HepG2 (cell line): ENCODE results near the gene SLC6A5. TPM values are rescaled to one million over a fixed set of nuclear protein-coding genes. Genes with fewer than 3 reads are reported as not detected.

ENCODE experiments used
- ATAC-seq: fragments of 200-7000 bp; cut with Tn5 transposase; 3 replicates; pipeline ENCODE4 v1.9.1; 2020; ENCODE audit warnings: mild to moderate bottlenecking, moderate library complexity
- BruUV-seq: library from RNA; stranded (reverse); fragments of 400-500 nt; replicated peaks from 2 replicates; lab custom pipeline; 2021; lab: Mats Ljungman, UMichigan
- CTCF ChIA-PET: fragments of 300-600 bp; formaldehyde crosslinking; extraction: SDS; loops from one replicate; lab custom pipeline; 2021; ENCODE audit warnings: low total read pairs, inconsistent platforms, low intra/inter-chr PET ratio; lab: Yijun Ruan, JAX
- POLR2A ChIA-PET: fragments of 350-600 bp; sonication (Branson Sonifier 250); formaldehyde crosslinking; loops from one replicate; lab custom pipeline; 2020; ENCODE audit warnings: antibody characterized with exemption, inconsistent platforms; lab: Yijun Ruan, JAX
- DNase-seq: peaks from one replicate; pipeline ENCODE4 v3.0.0-alpha.2; 2015; ENCODE audit warnings: low spot score
- FAIRE-seq: peaks from 3 replicates; lab custom pipeline; 2011; peaks lifted over from hg19 to GRCh38; lab: Jason Lieb, UNC
- H2AFZ ChIP-seq: one replicate; pipeline ENCODE4 v1.6.1; 2011; ENCODE audit warnings: low read length, inconsistent platforms
- H3K27ac ChIP-seq: fragments of 300-600 bp; 3 replicates; pipeline ENCODE4 v1.8.0; 2011; ENCODE audit warnings: mixed run types, mild to moderate bottlenecking, mixed read lengths, low read length, inconsistent platforms; ENCODE audit not compliant: insufficient read depth; ENCODE audit errors: extremely low read length
- H3K27me3 ChIP-seq, 2 experiments: fragments of 200-600 bp in 1 of 2; 2 replicates in 1 of 2; 3 replicates in 1 of 2; pipeline versions ENCODE4 v1.6.0 to v1.8.0; 2011; ENCODE audit warnings: low read length in 2 of 2, mild to moderate bottlenecking in 2 of 2, moderate library complexity in 2 of 2, inconsistent platforms in 1 of 2; ENCODE audit not compliant: insufficient read depth in 2 of 2, control insufficient read depth in 1 of 2
- H3K36me3 ChIP-seq, 2 experiments: fragments of 200-600 bp in 1 of 2; replicated peaks in 1 of 2; 2 replicates in 1 of 2; 3 replicates in 1 of 2; pipeline versions ENCODE4 v1.5.1 to v1.8.0; 2011; ENCODE audit warnings: low read length in 2 of 2, inconsistent platforms in 1 of 2; ENCODE audit not compliant: insufficient read depth in 2 of 2, control insufficient read depth in 1 of 2
- H3K4me1 ChIP-seq: 2 replicates; pipeline ENCODE4 v1.5.1; 2012; ENCODE audit warnings: low read length, inconsistent platforms; ENCODE audit not compliant: insufficient read depth
- H3K4me2 ChIP-seq: 2 replicates; pipeline ENCODE4 v1.6.0; 2011; ENCODE audit warnings: low read depth, low read length, inconsistent platforms
- H3K4me3 ChIP-seq, 3 experiments: fragments of 200-600 bp in 1 of 3; sonication (generic), shearing (Covaris generic) in 1 of 3; replicated peaks in 1 of 3; 2 replicates each; pipeline ENCODE4 v1.5.1; 2011 to 2016; ENCODE audit warnings: low read length in 3 of 3, inconsistent platforms in 2 of 3, low read depth in 2 of 3, mild to moderate bottlenecking in 2 of 3, control low read depth in 1 of 3, mixed read lengths in 1 of 3; ENCODE audit not compliant: insufficient read depth in 1 of 3
- H3K79me2 ChIP-seq: one replicate; pipeline ENCODE4 v1.6.1; 2011; ENCODE audit warnings: low read length, inconsistent platforms; ENCODE audit not compliant: insufficient read depth
- H3K9ac ChIP-seq: 2 replicates; pipeline ENCODE4 v1.6.0; 2011; ENCODE audit warnings: mild to moderate bottlenecking, low read depth, low read length, inconsistent platforms; ENCODE audit not compliant: insufficient read depth
- H3K9me3 ChIP-seq: 2 replicates; pipeline ENCODE4 v1.5.1; 2012; ENCODE audit warnings: mild to moderate bottlenecking, low read length
- H4K20me1 ChIP-seq: 2 replicates; pipeline ENCODE4 v1.6.0; 2011; ENCODE audit warnings: inconsistent platforms, mild to moderate bottlenecking, low read length, moderate library complexity; ENCODE audit not compliant: insufficient read depth
- MTA3 ChIP-seq: sonication (generic); formaldehyde crosslinking; IDR thresholded peaks from 2 replicates; pipeline ENCODE4 v1.4.0; 2020; ENCODE audit warnings: missing genetic modification reagents
- NFIC ChIP-seq: IDR thresholded peaks from 2 replicates; pipeline ENCODE4 v1.6.1; 2012; ENCODE audit warnings: mild to moderate bottlenecking, low read length, inconsistent platforms
- SETDB1 ChIP-seq: sonication (generic); formaldehyde crosslinking; IDR thresholded peaks from 2 replicates; pipeline ENCODE4 v1.5.1; 2020; ENCODE audit warnings: missing genetic modification reagents, mild to moderate bottlenecking, borderline replicate concordance
- SMC3 ChIP-seq: IDR thresholded peaks from 2 replicates; pipeline ENCODE4 v1.6.1; 2011; ENCODE audit warnings: low read length, improper control_type of control experiment
- STAG1 ChIP-seq: sonication (generic); formaldehyde crosslinking; IDR thresholded peaks from 2 replicates; pipeline ENCODE4 v1.4.0; 2020; ENCODE audit warnings: missing genetic modification reagents
- ZBTB42 ChIP-seq: sonication (generic); formaldehyde crosslinking; IDR thresholded peaks from 2 replicates; pipeline ENCODE4 v1.5.0; 2020; ENCODE audit warnings: mild to moderate bottlenecking, missing genetic modification reagents
- ZFP37 ChIP-seq: sonication (generic); formaldehyde crosslinking; IDR thresholded peaks from 2 replicates; pipeline ENCODE4 v1.4.0; 2020; ENCODE audit warnings: missing genetic modification reagents, borderline replicate concordance
- ZFP41 ChIP-seq: sonication (generic); formaldehyde crosslinking; IDR thresholded peaks from 2 replicates; pipeline ENCODE4 v1.4.0; 2020; ENCODE audit warnings: mild to moderate bottlenecking, missing genetic modification reagents, borderline replicate concordance
- ZFP90 ChIP-seq: sonication (generic); formaldehyde crosslinking; IDR thresholded peaks from 2 replicates; pipeline ENCODE4 v1.8.0; 2022; ENCODE audit warnings: missing genetic modification reagents, mild to moderate bottlenecking, inconsistent platforms, borderline replicate concordance
- ZNF589 ChIP-seq: sonication (generic); formaldehyde crosslinking; conservative IDR thresholded peaks from 2 replicates; pipeline ENCODE4 v1.8.0; 2022; ENCODE audit warnings: mild to moderate bottlenecking, moderate library complexity, missing genetic modification reagents
- WGBS: methylation state at CpG from one replicate; pipeline ENCODE4 v1.1.6; 2017; ENCODE audit warnings: low lambda C conversion rate; 5-methylcytosine and 5-hydroxymethylcytosine counted together
- in situ Hi-C: cut with HindIII; loops from 2 replicates; pipeline ENCODE4 v1.10.0; 2017; ENCODE audit warnings: low pct_unique_long_range_greater_than_20kb; ENCODE audit not compliant: extremely low pct_ligation_motif_present
- intact Hi-C: fragments of 100-400 bp; cut with micrococcal nuclease; formaldehyde crosslinking; loops from one replicate; pipeline ENCODE4 v1.10.0; 2022; ENCODE audit not compliant: unreplicated experiment
- polyA plus RNA-seq, 8 experiments: library from polyadenylated mRNA; depleted of rRNA in 3 of 8; stranded (reverse) in 7 of 8; unstranded in 1 of 8; fragments of >200 nt; fragmentation: Illumina TruSeq in 4 of 8; extraction: Trizol in 4 of 8; gene quantifications; 2 replicates each; pipeline versions ENCODE4 v1.2.1 to v1.2.3, GENCODE V29; 2011 to 2016; ENCODE audit warnings: low read depth in 4 of 8, missing spikeins in 1 of 8, mixed read lengths in 1 of 8; ENCODE audit not compliant: insufficient read depth in 1 of 8
- total RNA-seq, 5 experiments: library from RNA; depleted of rRNA; stranded (reverse); fragments of >200 nt; fragmentation: Illumina TruSeq; extraction: Trizol; gene quantifications; 2 replicates each; pipeline ENCODE4 v1.2.3, GENCODE V29; 2016; ENCODE audit warnings: low read depth in 1 of 5
- TF ChIP-seq, protein P1 (sequence below): sonication (generic); formaldehyde crosslinking; IDR thresholded peaks from 2 replicates; pipeline ENCODE4 v1.5.0; 2020; ENCODE audit warnings: mild to moderate bottlenecking, missing genetic modification reagents, moderate library complexity
- TF ChIP-seq, protein P2 (sequence below): IDR thresholded peaks from 2 replicates; pipeline ENCODE4 v1.6.1; 2016

The SLC6A5 gene
- total and polyA plus RNA-seq, 2 of the 13 experiments (the other 11 are each of a cell fraction or from before 2014, with no cell fraction given) = not detected

DNA sequence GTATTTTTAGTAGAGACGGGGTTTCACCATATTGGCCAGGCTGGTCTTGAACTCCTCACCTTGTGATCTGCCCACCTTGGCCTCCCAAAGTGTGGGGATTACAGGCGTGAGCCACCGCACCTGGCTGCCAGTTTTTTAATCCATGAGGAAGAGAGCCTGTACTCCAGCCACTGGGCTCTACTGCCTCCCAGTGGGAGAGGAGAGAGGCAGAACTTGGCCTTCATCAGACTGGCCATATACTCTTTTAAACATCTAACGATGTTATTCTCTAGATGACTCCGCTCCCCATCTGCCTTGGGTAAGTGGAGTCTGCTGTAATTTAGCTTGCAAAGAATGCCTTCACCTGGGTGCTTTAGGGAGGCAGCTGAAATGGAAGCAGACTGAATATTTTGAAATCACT, 34.6 kb downstream of the SLC6A5 start:
- Histone ChIP-seq H3K9ac (no peak overlapping the region), H3K36me3 (no peaks in the 10 kb centered on the region), H3K4me3 (no peak overlapping the region), H3K4me1 (no peaks in the 10 kb centered on the region), H3K27ac (no peak overlapping the region), H3K27me3 (peaks cover 0 to 5% of the 10 kb centered on the region in 2 experiments; a peak in 2 of 5 replicates), H2AFZ (no peak overlapping the region), H3K4me2 (no peak overlapping the region), H4K20me1 (no peaks in the 10 kb centered on the region), H3K9me3 (no peaks in the 10 kb centered on the region), H3K79me2 (no peaks in the 10 kb centered on the region)
- TF ChIP-seq ZFP37 (CRISPR knock-in tag) (no peak), STAG1 (peak; percentile 30; the same call in 1 of the 2 replicates), MTA3 (CRISPR knock-in tag) (no peak), ZFP41 (no peak), SMC3 (0 out of 2 replicates have a peak, but pooled peaks have one; percentile 2), ZNF589 (CRISPR knock-in tag) (no peak)
- TF ChIP-seq, protein P1, sequence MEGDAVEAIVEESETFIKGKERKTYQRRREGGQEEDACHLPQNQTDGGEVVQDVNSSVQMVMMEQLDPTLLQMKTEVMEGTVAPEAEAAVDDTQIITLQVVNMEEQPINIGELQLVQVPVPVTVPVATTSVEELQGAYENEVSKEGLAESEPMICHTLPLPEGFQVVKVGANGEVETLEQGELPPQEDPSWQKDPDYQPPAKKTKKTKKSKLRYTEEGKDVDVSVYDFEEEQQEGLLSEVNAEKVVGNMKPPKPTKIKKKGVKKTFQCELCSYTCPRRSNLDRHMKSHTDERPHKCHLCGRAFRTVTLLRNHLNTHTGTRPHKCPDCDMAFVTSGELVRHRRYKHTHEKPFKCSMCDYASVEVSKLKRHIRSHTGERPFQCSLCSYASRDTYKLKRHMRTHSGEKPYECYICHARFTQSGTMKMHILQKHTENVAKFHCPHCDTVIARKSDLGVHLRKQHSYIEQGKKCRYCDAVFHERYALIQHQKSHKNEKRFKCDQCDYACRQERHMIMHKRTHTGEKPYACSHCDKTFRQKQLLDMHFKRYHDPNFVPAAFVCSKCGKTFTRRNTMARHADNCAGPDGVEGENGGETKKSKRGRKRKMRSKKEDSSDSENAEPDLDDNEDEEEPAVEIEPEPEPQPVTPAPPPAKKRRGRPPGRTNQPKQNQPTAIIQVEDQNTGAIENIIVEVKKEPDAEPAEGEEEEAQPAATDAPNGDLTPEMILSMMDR (CRISPR knock-in tag) = peak; percentile 36
- ATAC-seq (peak; percentile 65), FAIRE-seq (no peak), DNase-seq (no peak)
- 14% methylated on average over 5 of the region's 5 CpGs for whole genome bisulfite sequencing
- ChIA-PET CTCF (no interaction called here), POLR2A (no interaction called here)
- in situ Hi-C loops (loop anchor here (25.0 kb wide), 1 partner anchor 1678 kb away; no protein-coding TSS in a partner anchor), intact Hi-C loops (no loop called here)
- no TSS peak for BruUV-seq

DNA sequence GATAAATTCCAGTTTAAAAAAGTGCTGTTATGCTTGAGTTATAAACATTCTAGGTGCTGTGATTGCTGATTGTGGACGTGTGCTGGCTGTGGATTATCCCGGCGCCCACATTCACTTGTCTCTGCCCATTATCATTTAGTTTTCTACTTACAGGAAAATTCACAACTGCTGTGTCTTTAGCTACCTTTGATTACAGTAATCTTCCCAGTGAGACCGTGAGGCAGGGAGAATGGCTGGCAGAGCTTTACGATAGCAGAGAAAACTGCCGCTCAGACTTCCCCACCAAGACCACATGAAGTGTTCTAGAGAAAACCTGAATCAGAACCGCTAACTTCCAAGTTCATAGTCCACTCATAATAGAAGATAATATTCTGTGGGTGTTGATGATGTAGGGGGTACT, 35.4 kb downstream of the SLC6A5 start:
- 37% methylated on average over 7 of the region's 7 CpGs for WGBS
- Histone ChIP-seq H2AFZ (no peak overlapping the region), H3K27ac (no peak overlapping the region), H3K4me2 (no peak overlapping the region), H4K20me1 (no peaks in the 10 kb centered on the region), H3K9ac (no peak overlapping the region), H3K9me3 (no peaks in the 10 kb centered on the region), H3K4me3 (no peak overlapping the region), H3K27me3 (peaks cover 0 to 5% of the 10 kb centered on the region in 2 experiments; a peak in 2 of 5 replicates), H3K79me2 (no peaks in the 10 kb centered on the region), H3K36me3 (no peaks in the 10 kb centered on the region), H3K4me1 (no peaks in the 10 kb centered on the region)
- no peak for ATAC-seq
- no peak for FAIRE-seq
- POLR2A ChIA-PET = no interaction called here
- no TSS peak for BruUV-seq
- TF ChIP-seq ZBTB42 (no peak), SETDB1 (CRISPR knock-in tag) (no peak), ZFP90 (no peak), NFIC (no peak)
- TF ChIP-seq, protein P2, sequence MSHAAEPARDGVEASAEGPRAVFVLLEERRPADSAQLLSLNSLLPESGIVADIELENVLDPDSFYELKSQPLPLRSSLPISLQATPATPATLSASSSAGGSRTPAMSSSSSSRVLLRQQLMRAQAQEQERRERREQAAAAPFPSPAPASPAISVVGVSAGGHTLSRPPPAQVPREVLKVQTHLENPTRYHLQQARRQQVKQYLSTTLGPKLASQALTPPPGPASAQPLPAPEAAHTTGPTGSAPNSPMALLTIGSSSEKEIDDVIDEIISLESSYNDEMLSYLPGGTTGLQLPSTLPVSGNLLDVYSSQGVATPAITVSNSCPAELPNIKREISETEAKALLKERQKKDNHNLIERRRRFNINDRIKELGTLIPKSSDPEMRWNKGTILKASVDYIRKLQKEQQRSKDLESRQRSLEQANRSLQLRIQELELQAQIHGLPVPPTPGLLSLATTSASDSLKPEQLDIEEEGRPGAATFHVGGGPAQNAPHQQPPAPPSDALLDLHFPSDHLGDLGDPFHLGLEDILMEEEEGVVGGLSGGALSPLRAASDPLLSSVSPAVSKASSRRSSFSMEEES (CRISPR knock-in tag) = no peak
- intact Hi-C loops (no loop called here), in situ Hi-C loops (loop anchor here (25.0 kb wide), 1 partner anchor 1678 kb away; no protein-coding TSS in a partner anchor)
- CTCF ChIA-PET = no interaction called here
- DNase-seq = no peak
